HG03159 (cell line): ENCODE measurements around the gene KHDC1.
"Not testable (repeated sequence)": the region's sequence is repeated elsewhere in the genome, so short reads cannot be mapped to it uniquely, and the experiment has no call there.

Source experiments
- ATAC-seq: cut with Tn5 transposase; IDR thresholded peaks from one replicate; pipeline ENCODE4 v1.9.1; 2021; ENCODE audit warnings: mild to moderate bottlenecking, moderate library complexity; ENCODE audit not compliant: unreplicated experiment

Gene KHDC1

DNA sequence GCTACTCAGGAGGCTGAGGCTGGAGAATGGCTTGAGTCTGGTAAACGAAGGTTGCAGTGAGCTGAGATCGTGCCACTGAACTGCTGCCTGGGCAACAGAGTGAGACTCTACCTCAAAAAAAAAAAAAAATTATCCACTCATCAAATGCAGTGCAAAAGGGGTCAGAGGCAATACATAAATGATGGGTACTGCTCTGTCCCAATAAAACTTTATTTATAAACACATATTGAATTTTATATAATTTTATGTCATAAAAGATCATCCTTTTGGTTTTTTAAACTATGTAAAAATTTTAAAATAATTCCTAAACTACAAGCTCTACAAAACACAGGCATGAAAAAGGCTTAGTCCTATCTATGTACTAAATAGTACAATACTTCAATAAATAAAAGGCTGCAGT, 10.3 kb downstream of the KHDC1 start:
- ATAC-seq: no peak

DNA sequence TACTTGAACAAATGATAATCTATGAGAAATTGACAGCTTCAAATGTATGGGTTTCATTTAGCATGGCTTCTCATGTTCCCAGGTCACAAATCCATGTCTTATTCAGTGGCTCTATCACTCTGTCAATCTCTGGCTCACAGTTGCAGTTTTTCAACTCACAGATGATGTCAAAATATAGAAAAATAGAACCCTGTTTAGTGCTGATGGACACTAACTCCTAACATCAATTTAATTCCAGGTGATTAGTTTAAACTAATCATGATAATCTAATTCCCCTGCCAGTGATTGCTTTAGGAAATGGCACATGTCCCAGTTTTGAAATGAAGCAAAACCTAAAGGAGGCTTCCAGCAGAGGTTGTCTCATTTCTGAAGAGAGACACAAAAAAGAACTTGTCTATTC, 13.0 kb downstream of the KHDC1 start:
- no peak for ATAC-seq

DNA sequence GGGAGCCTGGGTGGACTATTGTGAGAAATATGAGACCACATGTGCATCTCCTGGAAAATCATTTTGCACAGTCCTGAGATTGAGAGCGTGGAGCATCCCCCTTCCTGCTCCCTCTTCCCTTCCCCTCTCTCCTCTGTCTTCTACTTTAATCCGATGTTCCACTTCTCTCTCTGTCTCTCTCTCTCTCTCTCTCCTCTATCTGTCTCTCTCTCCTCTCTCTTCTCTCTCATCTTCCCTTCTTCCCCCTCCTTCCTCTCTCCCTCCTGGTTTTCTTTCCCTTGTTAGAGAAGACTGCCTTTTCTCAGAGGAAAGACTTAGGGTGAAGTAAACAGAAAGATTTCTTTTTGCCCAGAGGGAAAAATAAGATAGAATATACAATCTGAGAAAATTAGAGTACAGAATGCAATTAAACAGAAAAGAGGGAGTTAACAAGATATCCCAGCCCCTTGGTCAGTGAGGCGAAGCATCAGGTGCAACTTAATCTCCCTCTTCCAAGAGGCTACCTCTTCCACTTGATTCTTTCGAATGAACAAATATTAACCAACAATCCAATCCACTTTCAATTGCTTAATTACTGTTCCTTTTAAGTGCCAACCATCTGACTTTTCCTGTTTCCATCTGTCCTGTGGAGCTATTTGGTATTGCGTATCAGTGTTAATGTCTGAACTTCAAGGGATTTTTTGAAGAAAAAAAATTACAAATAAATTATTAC, 14.6 kb downstream of the KHDC1 start:
- no peak for ATAC-seq

DNA sequence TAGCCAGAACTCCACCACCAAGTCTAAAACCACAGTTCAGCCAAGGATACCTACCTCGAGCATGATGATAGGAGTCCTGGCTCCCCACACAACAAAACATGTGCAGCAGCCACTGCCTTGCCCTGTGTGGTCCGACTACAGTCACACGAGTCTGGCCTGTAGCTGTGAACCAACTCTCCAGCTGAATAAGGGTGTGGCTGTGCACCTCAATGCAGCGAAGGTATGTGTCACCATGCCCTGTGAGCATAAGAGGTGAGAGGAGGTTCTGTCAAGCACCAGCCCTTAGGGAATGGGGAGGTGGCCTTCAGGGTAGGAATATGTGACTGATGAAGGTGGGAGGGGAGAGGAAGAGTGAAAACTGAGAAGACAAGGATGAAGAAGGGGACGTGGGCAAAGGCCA, 21.0 kb downstream of the KHDC1 start:
- ATAC-seq: no peak

DNA sequence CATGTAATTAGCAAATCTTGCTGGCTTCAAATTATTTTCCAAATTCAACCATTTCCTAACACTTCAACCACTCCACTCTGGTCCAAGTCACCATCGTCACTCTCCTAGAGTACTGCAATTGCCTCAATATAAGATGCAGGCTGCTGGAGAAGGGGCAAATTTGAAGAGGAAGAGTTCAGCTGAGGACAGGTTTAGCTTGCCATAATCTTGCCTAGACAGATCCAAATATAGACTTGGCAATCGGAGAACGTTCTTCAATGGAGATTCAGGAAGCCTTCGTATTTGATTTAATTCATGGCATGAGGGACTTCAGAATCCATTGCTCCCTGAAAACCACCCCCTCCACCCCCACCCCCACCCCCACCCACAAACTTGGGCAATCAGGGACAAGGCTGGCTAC, 22.3 kb downstream of the KHDC1 start:
- ATAC-seq: no peak

DNA sequence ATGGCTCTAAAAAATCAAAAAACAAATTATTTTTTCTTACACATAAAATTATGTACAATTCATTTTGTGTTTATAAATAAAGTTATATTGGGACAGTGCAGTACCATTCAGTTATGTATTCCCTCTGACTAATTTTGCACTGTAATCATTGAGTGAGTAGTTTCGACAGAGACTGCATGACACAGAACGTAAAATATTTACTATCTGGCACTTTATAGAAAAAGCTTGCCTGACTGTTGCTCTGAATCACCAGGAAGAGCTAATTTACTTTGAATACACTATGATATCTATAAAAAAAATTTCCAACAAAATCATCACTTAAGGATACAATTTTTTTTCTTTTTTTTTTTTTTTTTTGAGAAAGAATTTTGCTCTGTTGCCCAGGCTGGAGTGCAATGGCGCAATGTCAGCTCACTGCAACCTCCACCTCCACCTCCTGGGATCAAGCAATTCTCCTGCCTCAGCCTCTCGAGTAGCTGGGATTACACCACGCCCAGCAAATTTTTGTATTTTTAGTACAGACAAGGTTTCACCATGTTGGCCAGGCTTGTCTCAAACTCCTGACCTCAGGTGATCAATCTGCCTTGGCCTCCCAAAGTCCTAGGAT, 26.7 kb downstream of the KHDC1 start:
- ATAC-seq: no peak

DNA sequence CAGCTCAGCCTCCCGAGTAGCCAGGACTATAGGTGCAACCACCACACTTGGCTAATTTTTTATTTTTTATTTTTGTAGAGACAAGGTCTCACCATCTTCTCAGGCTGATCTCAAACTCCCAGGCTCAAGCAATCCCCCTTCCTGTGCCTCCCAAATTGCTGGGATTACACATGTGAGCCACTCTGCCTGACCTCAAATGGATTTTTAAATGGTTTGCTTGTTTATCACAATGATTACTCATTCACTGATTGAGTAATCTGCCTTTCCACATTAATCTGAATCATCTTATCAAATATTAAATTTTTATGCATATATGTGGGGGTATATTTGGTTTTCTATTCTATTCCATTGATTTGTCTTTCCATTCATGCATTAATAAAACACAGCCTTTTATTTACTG, 28.3 kb downstream of the KHDC1 start:
- no peak for ATAC-seq

DNA sequence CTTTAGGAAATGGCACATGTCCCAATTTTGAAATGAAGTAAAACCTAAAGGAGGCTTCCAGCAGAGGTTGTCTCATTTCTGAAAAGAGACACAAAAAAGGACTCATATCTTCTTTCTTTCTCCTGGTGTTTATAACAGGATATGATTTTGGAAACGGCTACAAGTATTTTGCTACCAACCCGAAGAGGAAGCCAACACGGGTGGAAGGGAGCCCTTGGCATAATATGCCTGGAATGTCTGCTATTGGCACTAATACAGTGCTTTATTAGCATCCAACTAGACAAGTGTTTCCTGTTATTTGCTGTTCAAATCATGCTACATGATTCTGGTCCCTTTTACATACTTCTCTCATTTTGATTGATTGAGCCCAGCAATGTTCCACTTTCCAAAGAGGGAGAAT, 29.0 kb downstream of the KHDC1 start:
- not testable (repeated sequence) for ATAC-seq

DNA sequence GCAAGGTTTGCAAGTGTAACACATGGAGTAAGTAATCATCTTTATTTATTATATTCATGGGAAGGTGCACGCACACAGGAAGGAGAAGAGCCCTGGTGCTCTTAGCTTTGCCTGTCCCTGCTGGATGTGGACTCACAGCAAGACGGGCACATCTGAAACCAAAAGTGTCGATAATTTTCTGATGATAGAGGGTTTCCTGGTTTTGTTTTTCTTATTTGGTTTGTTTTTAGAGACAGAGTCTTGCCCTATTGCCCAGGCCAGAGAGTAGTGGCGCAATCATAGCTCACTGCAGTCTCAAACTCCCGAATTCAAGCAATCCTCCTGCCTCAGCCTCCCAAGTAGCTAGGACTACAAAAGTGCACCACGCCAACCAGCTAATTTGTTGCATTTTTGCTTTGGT, 29.9 kb downstream of the KHDC1 start:
- ATAC-seq: no peak

DNA sequence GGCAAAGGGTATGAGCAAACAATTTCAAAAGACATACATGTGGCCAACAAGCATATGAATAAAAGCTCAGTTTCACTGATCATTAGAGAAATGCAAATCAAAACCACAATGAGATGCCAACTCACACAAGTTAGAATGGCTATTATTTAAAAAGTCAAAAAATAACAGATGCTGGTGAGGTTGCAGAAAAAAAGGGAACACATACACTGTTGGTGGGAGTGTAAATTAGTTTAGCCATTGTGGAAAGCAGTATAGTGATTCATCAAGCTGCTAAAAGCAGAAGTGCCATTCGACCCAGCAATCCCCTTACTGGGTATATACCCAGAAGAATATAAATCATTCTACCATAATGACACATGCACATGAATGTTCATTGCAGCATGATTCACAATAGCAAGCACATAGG, 31.0 kb downstream of the KHDC1 start:
- ATAC-seq: no peak

DNA sequence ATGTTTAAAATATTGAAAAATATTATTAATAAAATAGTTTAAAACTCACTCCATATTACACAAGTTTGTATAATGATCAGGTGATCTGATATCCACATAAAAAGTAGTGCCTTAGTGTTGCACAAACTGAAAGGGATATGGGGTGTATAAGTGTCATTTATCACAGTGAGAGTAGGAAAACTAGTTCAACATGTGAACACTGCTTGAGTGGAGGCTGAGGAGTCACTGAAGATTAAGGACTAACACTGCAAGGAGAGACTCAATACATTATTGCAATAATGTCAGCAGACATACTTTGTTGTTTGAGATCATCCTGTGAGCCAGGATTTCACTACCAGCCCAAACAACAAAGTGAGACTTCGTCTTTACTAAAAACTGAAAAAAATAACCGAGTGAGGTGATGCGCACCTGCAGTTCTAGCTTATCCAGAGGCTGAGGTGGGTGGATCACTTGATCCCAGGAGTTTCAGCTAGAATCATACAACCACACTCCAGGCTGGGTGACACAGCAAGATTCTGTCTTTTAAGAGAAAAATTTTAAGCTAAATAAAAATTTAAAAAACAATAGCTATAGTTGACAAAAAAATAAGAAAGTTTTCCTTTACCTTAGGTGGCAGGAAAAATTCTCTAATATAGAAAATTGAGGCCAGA, 35.3 kb downstream of the KHDC1 start:
- ATAC-seq: no peak

DNA sequence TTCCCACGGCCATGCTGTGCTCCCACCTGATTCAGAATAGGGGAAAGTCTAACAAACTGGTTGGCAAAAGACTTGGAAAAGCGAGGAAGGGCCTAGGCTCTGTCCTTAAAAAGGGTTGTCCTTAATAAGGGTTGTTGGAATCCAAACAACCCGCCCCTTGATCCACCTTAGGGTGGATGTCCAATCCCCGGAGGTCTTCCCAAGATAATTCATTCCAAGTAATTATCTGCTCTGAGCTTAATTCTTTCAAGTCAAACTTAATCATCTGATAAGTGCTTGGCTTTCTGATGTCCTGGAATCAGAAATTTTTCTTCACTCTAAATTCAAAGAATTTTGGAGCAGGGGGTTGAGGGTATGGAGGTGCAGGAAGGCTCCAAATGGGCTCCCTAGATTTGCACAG, 37.6 kb downstream of the KHDC1 start, which contains the start of gene KHDC1L:
KHDC1L (minus strand) TSS at position 101 of the 400 bp plus-strand sequence; CDS start at position 13, 88 bp downstream.
- no peak for ATAC-seq

DNA sequence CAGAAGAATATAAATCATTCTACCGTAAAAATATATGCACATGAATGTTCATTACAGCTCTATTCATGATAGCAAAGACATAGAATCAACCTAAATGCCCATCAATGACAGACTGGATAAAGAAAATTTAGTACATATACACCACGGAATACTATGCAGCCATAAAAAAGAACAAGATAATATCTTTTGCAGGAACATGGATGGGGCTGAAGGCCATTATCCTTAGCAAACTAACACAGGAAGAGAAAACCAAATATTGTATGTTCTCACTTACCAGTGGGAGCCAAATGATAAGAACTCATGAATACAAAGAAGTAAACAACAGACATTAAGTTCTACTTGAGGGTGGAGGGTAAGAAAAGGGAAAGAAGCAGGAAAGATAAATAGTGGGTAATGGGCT, 46.1 kb downstream of the KHDC1 start:
- ATAC-seq: no peak

DNA sequence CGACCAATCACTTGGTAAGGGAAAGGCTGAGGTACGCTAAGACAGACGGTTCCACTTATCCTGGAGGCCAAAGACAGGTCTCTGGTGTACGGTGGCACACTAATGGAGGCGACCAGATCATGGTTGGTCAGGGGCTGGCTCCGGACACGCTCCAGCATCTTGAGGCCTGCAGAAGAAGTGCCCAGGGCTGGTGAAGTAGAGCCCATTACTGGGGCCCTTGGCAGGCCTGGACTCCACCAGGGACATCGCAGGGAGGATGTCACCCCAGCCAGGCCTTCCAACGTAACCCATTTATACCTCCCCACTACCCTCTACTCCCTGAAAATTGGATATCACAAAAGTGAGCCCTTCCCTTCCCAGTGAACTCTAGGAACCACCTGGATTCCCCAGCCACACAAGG, 53.9 kb downstream of the KHDC1 start:
- no peak for ATAC-seq

DNA sequence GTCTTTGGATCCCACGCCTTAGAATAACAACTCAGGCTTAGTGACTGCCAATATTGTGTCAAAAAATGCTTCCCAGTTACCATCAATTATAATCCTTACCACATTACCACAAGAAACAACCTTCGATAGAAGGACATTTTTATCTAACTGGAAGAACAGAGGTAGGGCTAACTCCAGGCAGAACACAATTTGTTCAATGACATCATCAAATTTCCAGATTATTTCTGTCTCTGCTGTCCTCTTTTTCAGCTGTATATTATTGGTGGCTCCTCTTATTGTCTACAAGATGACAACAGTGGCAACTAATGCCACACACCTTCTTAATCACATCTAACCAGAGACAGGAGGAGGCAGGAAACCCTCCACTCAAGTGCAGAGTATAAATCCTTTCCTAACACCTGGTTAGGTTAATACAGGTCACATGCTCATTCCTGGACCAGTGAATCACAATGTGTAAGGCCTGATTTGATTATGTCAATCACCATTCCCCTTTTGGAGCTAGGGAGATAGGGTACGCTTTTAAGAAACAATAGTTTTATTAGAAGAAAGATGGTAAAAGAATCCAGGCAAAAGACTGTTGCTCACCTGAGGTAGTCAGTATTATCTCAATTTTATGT, 55.7 kb downstream of the KHDC1 start:
- no peak for ATAC-seq

DNA sequence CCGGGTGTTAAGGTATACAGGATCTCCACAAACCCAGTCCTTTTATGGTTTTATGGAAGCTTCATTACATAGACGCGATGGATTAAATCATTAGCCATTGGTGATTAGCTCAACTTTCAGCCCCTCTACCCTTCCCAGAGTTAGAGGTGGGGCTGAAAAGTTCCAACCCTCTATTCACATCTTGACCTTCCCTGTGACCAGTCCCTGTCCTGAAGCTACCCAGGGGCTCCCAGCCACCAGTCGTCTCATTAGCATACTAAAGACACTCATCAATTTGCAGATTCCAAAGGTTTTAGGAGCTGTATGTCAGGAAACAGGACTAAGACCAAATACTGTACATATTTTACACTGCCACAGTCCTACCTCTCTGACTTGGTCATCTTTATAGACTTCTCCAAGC, 58.7 kb downstream of the KHDC1 start:
- ATAC-seq: no peak

DNA sequence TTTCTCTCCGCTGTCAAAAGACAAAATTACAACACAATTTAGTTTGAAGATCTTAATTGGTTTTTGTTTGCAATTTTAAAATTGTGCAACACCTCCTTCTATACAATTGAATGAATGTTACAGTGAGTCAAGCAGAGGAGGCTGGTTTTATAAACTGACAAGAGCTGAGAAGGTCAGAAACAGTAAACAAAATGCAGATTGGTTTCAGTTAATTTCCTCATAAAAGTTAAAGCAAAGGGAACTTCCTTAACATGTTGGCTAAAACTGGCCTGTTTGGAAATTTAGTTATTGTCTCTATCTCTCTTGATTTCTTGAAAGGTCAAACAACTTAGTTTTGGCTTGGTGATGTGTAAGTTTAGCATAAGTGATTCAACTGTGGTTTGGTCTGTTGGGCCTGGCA, 59.9 kb downstream of the KHDC1 start:
- ATAC-seq: no peak

DNA sequence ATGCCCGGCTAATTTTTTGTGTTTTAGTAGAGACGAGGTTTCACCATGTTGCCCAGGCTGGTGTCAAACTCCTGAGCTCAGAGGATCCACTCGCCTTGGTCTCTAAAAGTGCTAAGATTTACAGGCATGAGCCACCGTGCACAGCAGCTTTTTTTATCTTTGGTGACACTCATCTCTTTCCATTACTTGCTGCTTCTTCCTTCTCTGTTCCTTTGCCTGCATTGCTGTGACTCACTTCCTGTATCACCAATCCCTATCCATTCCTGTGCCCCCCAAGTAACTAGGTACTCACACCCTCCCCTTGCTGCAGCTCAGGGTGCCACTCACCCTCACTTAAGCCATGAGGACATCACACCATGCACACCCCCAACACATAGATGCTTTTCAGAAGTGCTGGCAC, 62.3 kb downstream of the KHDC1 start:
- ATAC-seq: no peak

DNA sequence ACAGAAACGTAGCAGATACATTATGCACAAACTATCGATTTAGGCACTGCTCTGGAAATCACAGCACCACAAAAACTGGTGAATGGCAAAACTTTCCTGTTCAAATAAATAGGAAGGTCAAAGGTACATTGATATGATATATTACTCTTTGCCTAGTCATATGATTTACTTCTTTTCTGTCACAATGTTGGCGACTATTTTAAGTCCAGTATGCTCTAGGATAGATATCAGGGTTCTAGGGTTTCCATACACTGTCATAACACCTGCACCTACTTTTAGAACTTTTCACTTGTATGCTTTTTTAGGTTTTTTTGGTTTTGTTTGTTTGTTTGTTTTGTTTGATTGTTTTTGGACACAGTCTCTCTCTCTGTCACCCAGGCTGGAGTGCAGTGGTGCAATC, 62.7 kb downstream of the KHDC1 start:
- no peak for ATAC-seq

DNA sequence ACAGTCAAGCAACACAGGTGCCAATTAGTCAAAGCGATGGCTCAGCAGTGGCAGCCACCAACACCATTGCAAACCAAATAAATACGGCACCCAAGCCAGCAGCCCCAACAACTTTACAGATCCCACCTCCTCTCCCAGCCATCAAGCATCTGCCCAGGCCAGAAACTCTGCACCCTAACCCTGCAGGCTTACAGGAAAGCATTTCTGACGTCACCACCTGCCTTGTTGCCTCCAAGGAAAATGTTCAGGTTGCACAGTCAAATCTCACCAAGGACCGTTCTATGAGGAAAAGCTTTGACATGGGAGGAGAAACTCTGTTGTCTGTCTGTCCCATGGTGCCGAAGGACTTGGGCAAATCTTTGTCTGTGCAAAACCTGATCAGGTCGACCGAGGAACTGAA, 68.3 kb downstream of the KHDC1 start:
- no peak for ATAC-seq

DNA sequence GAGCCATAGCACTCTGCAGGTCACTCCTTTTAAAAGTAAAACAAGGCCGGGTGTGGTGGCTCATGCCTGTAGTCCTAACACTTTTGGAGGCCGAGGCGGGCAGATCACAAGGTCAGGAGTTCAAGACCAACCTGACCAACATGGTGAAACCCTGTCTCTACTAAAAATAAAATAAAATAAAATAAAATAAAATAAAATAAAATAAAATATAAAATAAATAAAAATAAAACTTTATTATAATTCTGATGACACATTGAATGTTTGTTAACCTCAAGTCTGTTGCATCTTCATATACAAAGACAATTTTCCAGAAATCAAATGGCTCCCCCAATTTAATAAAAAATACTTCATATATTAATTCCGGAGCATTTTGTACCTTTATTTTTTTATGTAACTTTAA, 69.7 kb downstream of the KHDC1 start:
- not testable (repeated sequence) for ATAC-seq
